Cardiac muscle cell (in vitro differentiated cells and primary cell): ENCODE measurements around the gene TMEM147. TPM values are rescaled to one million over a fixed set of nuclear protein-coding genes. Genes with fewer than 3 reads are reported as not detected.

Experiments used
- DNase-seq, 2 donors: peaks; one replicate each; pipeline versions ENCODE4 v3.0.0 to v3.0.0-alpha.2; 2010 to 2017; ENCODE audit warnings: low read depth in 1 of 2, low spot score in 1 of 2
- H3K27ac ChIP-seq: fragments of 200-600 bp; sonication (generic); 2 replicates; pipeline ENCODE4 v1.5.1; 2016
- H3K27me3 ChIP-seq: fragments of 200-600 bp; sonication (generic); 2 replicates; pipeline ENCODE4 v1.6.0; 2016; ENCODE audit warnings: control low read depth
- H3K36me3 ChIP-seq: fragments of 200-600 bp; sonication (generic); 2 replicates; pipeline ENCODE4 v1.5.1; 2016; ENCODE audit warnings: control low read depth
- H3K4me1 ChIP-seq: fragments of 200-600 bp; sonication (generic); 2 replicates; pipeline ENCODE4 v1.8.1; 2017; ENCODE audit warnings: low read depth, mild to moderate bottlenecking, mixed run types
- H3K4me3 ChIP-seq: fragments of 200-600 bp; sonication (generic); 2 replicates; pipeline ENCODE4 v1.5.1; 2016; ENCODE audit warnings: mild to moderate bottlenecking
- H3K9me3 ChIP-seq: fragments of 200-600 bp; sonication (generic); 2 replicates; pipeline ENCODE4 v1.5.1; 2017; ENCODE audit warnings: low read depth, mild to moderate bottlenecking, control low read depth
- CTCF ChIP-seq: IDR thresholded peaks from 2 replicates; pipeline ENCODE4 v1.5.1; 2012; ENCODE audit warnings: low read depth, mild to moderate bottlenecking, low read length
- polyA plus RNA-seq: library from polyadenylated mRNA; unstranded; fragments of >200 nt; fragmentation: Nextera tagmentation; extraction: Ambion mirVana; gene quantifications from 2 replicates; pipeline ENCODE4 v1.2.1, GENCODE V29; 2016
- total RNA-seq: library from RNA; depleted of rRNA; stranded (reverse); fragments of >200 nt; gene quantifications from 2 replicates; pipeline ENCODE4 v1.2.3, GENCODE V29; 2016

Gene TMEM147
- total and polyA plus RNA-seq, 2 experiments from 2014 or later = 95.9 to 260 TPM

DNA sequence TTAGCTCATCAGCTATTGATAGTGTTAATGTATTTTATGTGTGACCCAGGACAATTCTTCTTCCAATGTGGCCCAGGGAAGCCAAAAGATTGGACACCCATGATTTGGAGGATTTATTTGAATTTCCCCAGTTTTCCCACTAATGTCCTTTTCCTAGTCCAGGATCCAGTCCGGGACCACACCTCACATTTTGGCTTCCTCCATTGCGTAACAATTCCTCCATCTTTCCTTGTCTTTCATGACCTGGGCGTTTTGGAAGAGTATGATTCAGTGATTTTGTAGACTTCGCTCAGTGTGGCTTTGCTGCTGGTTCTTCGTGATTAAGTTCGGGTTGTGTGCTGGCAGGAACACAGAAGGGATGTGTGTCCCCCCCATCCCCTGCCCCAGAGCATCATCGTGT is 21.3 kb downstream of the TMEM147 start:
- Histone ChIP-seq H3K27ac (no peak overlapping the region), H3K9me3 (no peaks in the 10 kb centered on the region), H3K36me3 (no peaks in the 10 kb centered on the region), H3K4me3 (no peak overlapping the region), H3K27me3 (peaks cover 10% of the 10 kb centered on the region), H3K4me1 (no peaks in the 10 kb centered on the region)
- no peak for TF ChIP-seq CTCF
- DNase-seq = no peak

DNA sequence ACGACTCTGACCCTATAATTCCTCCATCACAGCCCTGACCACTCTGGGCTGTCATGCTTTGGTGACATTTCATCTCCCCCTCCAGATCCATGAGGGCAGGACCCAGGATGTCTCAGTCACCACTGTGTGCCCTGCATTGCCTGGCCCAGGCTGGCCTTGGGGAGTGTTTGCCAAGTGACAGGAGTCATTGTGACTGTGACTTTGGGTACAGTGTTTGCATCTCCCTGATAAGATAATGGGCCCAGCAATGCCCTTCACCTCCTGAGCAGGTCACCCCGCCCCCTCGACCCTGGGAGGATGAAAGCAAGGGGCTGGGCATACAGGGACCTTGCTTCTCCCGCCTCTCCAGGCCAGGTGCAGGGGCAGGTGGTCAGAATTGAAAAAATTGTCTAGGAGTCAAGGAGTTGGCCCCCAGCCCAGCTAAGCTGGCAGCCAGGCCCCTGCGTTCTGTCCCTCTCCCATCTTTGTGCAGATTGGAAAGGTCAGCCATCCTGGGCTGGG is 23.9 kb downstream of the TMEM147 start:
- H3K27me3 ChIP-seq = peaks cover 2% of the 10 kb centered on the region
- no peak overlapping the region for H3K27ac ChIP-seq
- DNase-seq = no peak
- no peaks in the 10 kb centered on the region for H3K36me3 ChIP-seq
- no peaks in the 10 kb centered on the region for H3K4me1 ChIP-seq
- no peaks in the 10 kb centered on the region for H3K9me3 ChIP-seq
- TF ChIP-seq CTCF = no peak
- H3K4me3 ChIP-seq = no peak overlapping the region

- H3K27ac ChIP-seq = no peak overlapping the region
- DNase-seq = no peak
- no peaks in the 10 kb centered on the region for H3K36me3 ChIP-seq
- H3K27me3 ChIP-seq = peaks cover 2% of the 10 kb centered on the region
- H3K4me1 ChIP-seq = no peaks in the 10 kb centered on the region
- H3K9me3 ChIP-seq = no peaks in the 10 kb centered on the region
- no peak for TF ChIP-seq CTCF
- no peak overlapping the region for H3K4me3 ChIP-seq
Observed at GRCh38 chr19:35571406-35571965, 26.1 kb downstream of the TMEM147 start.

- no peaks in the 10 kb centered on the region for H3K9me3 ChIP-seq
- DNase-seq = no peak
- no peak overlapping the region for H3K27ac ChIP-seq
- no peaks in the 10 kb centered on the region for H3K27me3 ChIP-seq
- no peaks in the 10 kb centered on the region for H3K4me1 ChIP-seq
- H3K4me3 ChIP-seq = no peak overlapping the region
- no peak for TF ChIP-seq CTCF
- H3K36me3 ChIP-seq = no peaks in the 10 kb centered on the region
Observed at GRCh38 chr19:35577918-35578317, 32.5 kb downstream of the TMEM147 start.

GRCh38 chr19:35578707-35579106 is 33.3 kb downstream of the TMEM147 start:
- Histone ChIP-seq H3K27ac (no peak overlapping the region), H3K27me3 (no peaks in the 10 kb centered on the region), H3K4me1 (no peaks in the 10 kb centered on the region), H3K9me3 (no peaks in the 10 kb centered on the region), H3K36me3 (no peaks in the 10 kb centered on the region), H3K4me3 (no peak overlapping the region)
- DNase-seq = no peak
- TF ChIP-seq CTCF = no peak
